ENCODE data around the gene ZSWIM7. TPM values are rescaled to one million over a fixed set of nuclear protein-coding genes. Genes with fewer than 3 reads are reported as not detected.

Gene ZSWIM7
- total RNA-seq, 2 experiments from 2014 or later, result 11.3 to 13.0 TPM

DNA sequence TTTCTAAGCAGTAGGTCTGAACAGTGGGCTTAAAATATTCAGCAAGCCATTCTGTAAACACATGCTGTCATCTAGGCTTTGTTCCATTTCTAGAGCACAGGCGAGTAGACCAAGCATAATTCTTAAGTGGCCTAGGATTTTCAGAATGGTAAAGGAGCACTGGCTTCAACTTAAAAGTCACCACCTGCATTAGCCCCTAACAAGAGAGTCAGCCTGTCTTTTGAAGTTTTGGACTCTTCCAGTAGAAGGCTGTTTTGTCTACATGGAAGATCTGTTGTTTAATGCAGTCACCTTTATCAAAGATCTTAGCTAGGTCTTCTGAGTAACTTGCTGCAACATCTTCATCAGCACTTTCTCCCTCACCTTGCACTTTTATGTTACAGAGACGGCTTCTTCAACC is 36.8 kb upstream of the ZSWIM7 start:
- H3K9me3 Mint-ChIP-seq, result no peaks in the 10 kb centered on the region
- no peak overlapping the region for H3K4me3 ChIP-seq (ENCODE audit: low read length)
- no peak overlapping the region for H3K4me3 Mint-ChIP-seq
- no peaks in the 10 kb centered on the region for H3K9me3 ChIP-seq (ENCODE audit: control insufficient read depth in 1 of 2, insufficient read depth in 1 of 2, low read length in 2 of 2)
- no peak for TF ChIP-seq CTCF (IDR thresholded peaks at IDR 0.05)
- H3K27ac Mint-ChIP-seq, result peak overlapping the region; percentile 12
- H3K36me3 Mint-ChIP-seq (ENCODE audit: low read depth), result peaks cover 100% of the 10 kb centered on the region
- ATAC-seq (ENCODE audit: poor library complexity) (no peak), DNase-seq (no peak)
- POLR2A ChIA-PET, result interaction anchor here (1.2 kb wide), 1 partner anchor 10 kb away, joined by 3 read pairs; no protein-coding TSS in a partner anchor
- no peaks in the 10 kb centered on the region for H3K27me3 ChIP-seq (ENCODE audit: control insufficient read depth in 1 of 2, insufficient read depth in 2 of 2, low read length in 2 of 2)
- CTCF ChIA-PET, result interaction anchor here (1.8 kb wide), 1 partner anchor 11 kb away, joined by 4 read pairs; no protein-coding TSS in a partner anchor
- no peaks in the 10 kb centered on the region for H3K27me3 Mint-ChIP-seq
- intact Hi-C loops (cut with DNase I, micrococcal nuclease), result no loop called here
- no peaks in the 10 kb centered on the region for H3K4me1 ChIP-seq (ENCODE audit: insufficient read depth, low read length)
- H3K36me3 ChIP-seq (ENCODE audit: insufficient read depth, low read length), result peaks cover 91% of the 10 kb centered on the region
- peaks cover 6% of the 10 kb centered on the region for H3K4me1 Mint-ChIP-seq (ENCODE audit: low read depth)
- H3K27ac ChIP-seq (ENCODE audit: low read depth in 1 of 2, low read length in 2 of 2), result no peak overlapping the region

DNA sequence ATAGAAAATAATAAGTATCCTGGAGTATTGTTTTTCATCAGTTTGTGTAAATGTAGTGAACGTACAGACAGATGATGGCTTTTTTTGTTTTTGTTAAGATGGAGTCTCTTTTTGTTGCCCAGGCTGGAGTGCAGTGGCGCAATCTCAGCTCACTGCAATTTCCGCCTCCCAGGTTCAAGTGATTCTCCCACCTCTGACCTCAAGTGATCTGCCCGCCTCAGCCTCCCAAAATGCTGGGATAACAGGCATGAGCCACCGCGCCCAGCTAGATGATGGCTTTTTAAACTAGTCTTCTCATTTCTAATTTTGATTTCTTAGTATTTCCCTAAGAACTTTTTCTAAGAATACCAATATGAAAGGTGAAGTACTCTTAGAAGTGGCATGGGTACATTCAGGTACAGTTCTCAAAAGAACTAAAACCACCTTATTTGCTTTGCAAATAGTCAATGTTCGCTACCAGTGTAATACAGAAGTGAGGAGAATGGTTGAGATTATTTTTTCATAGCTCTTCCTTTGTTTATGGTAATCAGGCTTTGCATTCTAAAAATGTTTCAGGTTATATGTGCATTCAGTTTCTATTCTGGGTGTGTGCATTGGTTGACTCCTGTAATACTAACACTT is 34.3 kb upstream of the ZSWIM7 start:
- Histone ChIP-seq H3K27ac (ENCODE audit: low read depth in 1 of 2, low read length in 2 of 2) (no peak overlapping the region), H3K4me1 (ENCODE audit: insufficient read depth, low read length) (no peaks in the 10 kb centered on the region), H3K27me3 (ENCODE audit: control insufficient read depth in 1 of 2, insufficient read depth in 2 of 2, low read length in 2 of 2) (no peaks in the 10 kb centered on the region), H3K36me3 (ENCODE audit: insufficient read depth, low read length) (peaks cover 90% of the 10 kb centered on the region), H3K4me3 (ENCODE audit: low read length) (no peak overlapping the region), H3K9me3 (ENCODE audit: control insufficient read depth in 1 of 2, insufficient read depth in 1 of 2, low read length in 2 of 2) (no peaks in the 10 kb centered on the region)
- Mint-ChIP-seq H3K9me3 (no peaks in the 10 kb centered on the region), H3K4me3 (no peak overlapping the region), H3K27ac (no peak overlapping the region), H3K36me3 (ENCODE audit: low read depth) (peaks cover 100% of the 10 kb centered on the region), H3K4me1 (ENCODE audit: low read depth) (peaks cover 6% of the 10 kb centered on the region), H3K27me3 (no peaks in the 10 kb centered on the region)
- ChIA-PET CTCF (no interaction called here), POLR2A (no interaction called here)
- no peak for TF ChIP-seq CTCF (IDR thresholded peaks at IDR 0.05)
- ATAC-seq (ENCODE audit: poor library complexity), result no peak
- intact Hi-C loops (cut with DNase I, micrococcal nuclease), result no loop called here
- DNase-seq, result no peak

- H3K4me3 ChIP-seq (ENCODE audit: low read length), result no peak overlapping the region
- no peak for TF ChIP-seq CTCF (IDR thresholded peaks at IDR 0.05)
- peaks cover 90% of the 10 kb centered on the region for H3K36me3 ChIP-seq (ENCODE audit: insufficient read depth, low read length)
- DNase-seq (peak in 8 of 14 experiments; percentile 5 to 48 (median 30)), ATAC-seq (ENCODE audit: poor library complexity) (peak; percentile 87)
- Mint-ChIP-seq H3K4me3 (no peak overlapping the region), H3K9me3 (no peaks in the 10 kb centered on the region), H3K27me3 (no peaks in the 10 kb centered on the region), H3K36me3 (ENCODE audit: low read depth) (peaks cover 100% of the 10 kb centered on the region), H3K4me1 (ENCODE audit: low read depth) (peaks cover 15% of the 10 kb centered on the region), H3K27ac (peak overlapping the region; percentile 86)
- H3K4me1 ChIP-seq (ENCODE audit: insufficient read depth, low read length), result no peaks in the 10 kb centered on the region
- ChIA-PET POLR2A (interaction anchor here (0.7 to 1.2 kb wide), 2 partner anchors 13 to 29 kb away, joined by 3 to 4 read pairs; partner anchors contain the start of genes TTC19 and ZSWIM7), CTCF (no interaction called here)
- H3K27me3 ChIP-seq (ENCODE audit: control insufficient read depth in 1 of 2, insufficient read depth in 2 of 2, low read length in 2 of 2), result no peaks in the 10 kb centered on the region
- H3K27ac ChIP-seq (ENCODE audit: low read depth in 1 of 2, low read length in 2 of 2), result peak overlapping the region in 1 of 2 donors; percentile 47
- H3K9me3 ChIP-seq (ENCODE audit: control insufficient read depth in 1 of 2, insufficient read depth in 1 of 2, low read length in 2 of 2), result no peaks in the 10 kb centered on the region
- intact Hi-C loops (cut with DNase I, micrococcal nuclease), result no loop called here
Measured at GRCh38 chr17:16027708-16028584, 28.4 kb upstream of the ZSWIM7 start.

Measured in CD4-positive, alpha-beta T cell (primary cell).